Ishikawa (cell line): ENCODE measurements around the gene RTN3.

ENCODE experiments used
- CEBPB ChIP-seq: IDR thresholded peaks from 2 replicates; pipeline ENCODE4 v1.6.1; 2012
- FOXM1 ChIP-seq: IDR thresholded peaks from 2 replicates; pipeline ENCODE4 v1.6.1; 2012; ENCODE audit warnings: low read depth, borderline replicate concordance
- YY1 ChIP-seq: IDR thresholded peaks from 2 replicates; pipeline ENCODE4 v1.6.1; 2012; ENCODE audit warnings: low read depth
- TF ChIP-seq, protein P1 (sequence below): IDR thresholded peaks from 2 replicates; pipeline ENCODE4 v1.6.1; 2012

DNA sequence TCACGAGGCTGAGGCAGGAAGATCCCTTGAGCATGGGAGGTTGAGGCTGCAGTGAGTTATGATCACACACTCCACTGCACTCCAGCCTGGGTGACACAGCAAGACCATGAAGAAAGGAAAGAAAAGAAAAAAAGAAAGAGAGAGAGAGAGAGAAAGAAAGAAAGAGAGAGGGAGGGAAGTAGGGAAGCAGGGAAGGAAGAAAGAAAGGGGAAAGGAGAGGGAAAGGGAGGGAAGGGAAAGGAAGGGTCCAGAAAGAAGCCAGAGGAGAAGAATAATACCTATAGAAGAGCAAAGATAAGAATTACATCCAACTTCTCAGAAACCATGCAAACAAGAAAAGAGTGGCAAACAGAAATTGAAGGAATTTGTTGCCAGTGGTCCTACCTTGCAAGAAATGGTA is 104.5 kb downstream of the RTN3 start:
- no peak for TF ChIP-seq YY1
- TF ChIP-seq FOXM1 = no peak
- TF ChIP-seq, protein P1, sequence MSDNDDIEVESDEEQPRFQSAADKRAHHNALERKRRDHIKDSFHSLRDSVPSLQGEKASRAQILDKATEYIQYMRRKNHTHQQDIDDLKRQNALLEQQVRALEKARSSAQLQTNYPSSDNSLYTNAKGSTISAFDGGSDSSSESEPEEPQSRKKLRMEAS = no peak
- no peak for TF ChIP-seq CEBPB
